AG04449 (cell line): ENCODE results near the gene CAMTA1.

Experiments
- CTCF ChIA-PET: fragments of 350-600 bp; formaldehyde crosslinking; extraction: SDS; loops from one replicate; lab custom pipeline; 2021; ENCODE audit warnings: antibody characterized with exemption; lab: Yijun Ruan, JAX
- POLR2A ChIA-PET: fragments of 400-600, 350-600 bp; formaldehyde crosslinking; extraction: SDS; loops from one replicate; lab custom pipeline; 2020; ENCODE audit warnings: antibody characterized with exemption, inconsistent platforms; lab: Yijun Ruan, JAX
- DNase-seq: peaks from one replicate; pipeline ENCODE4 v3.0.0-alpha.2; 2010; ENCODE audit warnings: low read depth, low spot score
- H3K4me3 ChIP-seq: 2 replicates; pipeline ENCODE4 v1.5.1; 2011; ENCODE audit warnings: low read depth, mild to moderate bottlenecking, control low read depth, low read length
- CTCF ChIP-seq: IDR thresholded peaks from one replicate; pipeline ENCODE4 v1.5.1; 2011; ENCODE audit warnings: mild to moderate bottlenecking, moderate library complexity, low read length, control low read depth, inconsistent platforms; ENCODE audit not compliant: insufficient read depth; ENCODE audit errors: missing control alignments

The CAMTA1 gene

GRCh38 chr1:6872573-6873261, 87.5 kb downstream of the CAMTA1 start:
- TF ChIP-seq CTCF: no peak
- ChIA-PET POLR2A (no interaction called here), CTCF (interaction anchor here (1.2 to 5.6 kb wide), 6 partner anchors 11 to 77 kb away, joined by 3 to 49 read pairs (median 5); no protein-coding TSS in a partner anchor)
- H3K4me3 ChIP-seq: no peak overlapping the region
- no peak for DNase-seq

- POLR2A ChIA-PET: no interaction called here
- no peak overlapping the region for H3K4me3 ChIP-seq
- no peak for DNase-seq
- CTCF ChIA-PET: interaction anchor here (1.2 to 5.6 kb wide), 5 partner anchors 10 to 78 kb away, joined by 3 to 49 read pairs (median 4); no protein-coding TSS in a partner anchor
- no peak for TF ChIP-seq CTCF
Observed at GRCh38 chr1:6873298-6874015, 88.2 kb downstream of the CAMTA1 start.

GRCh38 chr1:6874298-6874697, 89.0 kb downstream of the CAMTA1 start:
- TF ChIP-seq CTCF: no peak
- ChIA-PET CTCF (interaction anchor here (0.6 to 7.4 kb wide), 3 partner anchors 15 to 325 kb away, joined by 3 to 80 read pairs (median 3); no protein-coding TSS in a partner anchor), POLR2A (no interaction called here)
- H3K4me3 ChIP-seq: no peak overlapping the region
- no peak for DNase-seq

GRCh38 chr1:6880951-6881690, 95.9 kb downstream of the CAMTA1 start:
- DNase-seq: no peak
- H3K4me3 ChIP-seq: no peak overlapping the region
- ChIA-PET POLR2A (no interaction called here), CTCF (interaction anchor here (1.1 to 7.4 kb wide), 4 partner anchors 9 to 162 kb away, joined by 3 to 80 read pairs (median 6); no protein-coding TSS in a partner anchor)
- no peak for TF ChIP-seq CTCF

- no peak for DNase-seq
- ChIA-PET CTCF (interaction anchor here (0.7 to 1.7 kb wide), 4 partner anchors 8 to 87 kb away, joined by 3 to 6 read pairs (median 4); no protein-coding TSS in a partner anchor), POLR2A (interaction anchor here (0.6 kb wide), 1 partner anchor 66 kb away, joined by 3 read pairs; no protein-coding TSS in a partner anchor)
- TF ChIP-seq CTCF: no peak
- no peak overlapping the region for H3K4me3 ChIP-seq
Observed at GRCh38 chr1:6882414-6882813, 97.2 kb downstream of the CAMTA1 start.
